ENCODE data around the gene SNX1.
"Not testable (repeated sequence)": the region's sequence is repeated elsewhere in the genome, so short reads cannot be mapped to it uniquely, and the experiment has no call there.

The SNX1 gene

GRCh38 chr15:64095795-64096667 lies at the start of gene SNX1:
Gene SNX1 (plus strand): TSS chr15:64095982. CDS start chr15:64096014, 32 bp downstream.
- DNase-seq (ENCODE audit: low read depth) = peak; percentile 86

DNA sequence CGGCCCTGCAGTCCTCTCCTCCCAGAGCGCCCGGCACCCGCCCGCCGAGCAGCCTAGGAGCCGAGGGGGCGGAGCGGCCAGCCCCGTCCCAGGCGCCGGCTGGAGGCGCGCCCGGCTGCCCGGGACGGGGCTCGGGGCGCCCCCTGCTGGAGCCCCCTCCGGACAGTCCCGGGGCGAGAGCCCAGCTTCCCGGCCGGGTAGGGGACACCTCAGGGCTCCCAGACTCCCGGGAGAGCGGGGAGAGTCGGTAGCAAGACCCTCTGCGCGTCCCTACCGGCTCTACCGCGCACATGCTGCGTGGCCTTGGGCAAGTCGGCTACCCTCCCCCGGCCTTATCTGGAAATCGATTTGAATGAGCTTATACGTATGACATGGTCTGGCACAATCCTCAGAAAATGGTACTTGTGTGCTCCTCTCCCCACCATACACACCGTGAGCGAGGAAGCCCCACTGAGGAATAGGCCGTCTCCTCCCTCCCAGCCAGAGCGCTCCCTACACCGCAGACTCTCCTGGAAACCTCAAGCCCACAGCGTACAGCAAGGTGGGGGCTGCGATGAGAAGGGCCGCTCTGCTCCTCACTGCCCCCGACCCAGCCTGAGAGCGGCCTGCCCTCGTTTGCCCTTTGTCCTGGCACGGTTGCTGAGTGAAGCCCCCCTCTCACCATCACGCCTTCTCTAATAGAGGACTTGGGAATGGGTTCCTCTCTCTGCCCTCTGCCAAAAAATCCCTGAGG lies 49.2 kb upstream of the SNX1 start, which contains the start of gene DAPK2:
DAPK2 (minus strand) TSS at position 65 of the 733 bp plus-strand sequence. CDS start 6,224 bp downstream, outside the sequence.
- peak; percentile 21 for DNase-seq (ENCODE audit: low read depth)

DNA sequence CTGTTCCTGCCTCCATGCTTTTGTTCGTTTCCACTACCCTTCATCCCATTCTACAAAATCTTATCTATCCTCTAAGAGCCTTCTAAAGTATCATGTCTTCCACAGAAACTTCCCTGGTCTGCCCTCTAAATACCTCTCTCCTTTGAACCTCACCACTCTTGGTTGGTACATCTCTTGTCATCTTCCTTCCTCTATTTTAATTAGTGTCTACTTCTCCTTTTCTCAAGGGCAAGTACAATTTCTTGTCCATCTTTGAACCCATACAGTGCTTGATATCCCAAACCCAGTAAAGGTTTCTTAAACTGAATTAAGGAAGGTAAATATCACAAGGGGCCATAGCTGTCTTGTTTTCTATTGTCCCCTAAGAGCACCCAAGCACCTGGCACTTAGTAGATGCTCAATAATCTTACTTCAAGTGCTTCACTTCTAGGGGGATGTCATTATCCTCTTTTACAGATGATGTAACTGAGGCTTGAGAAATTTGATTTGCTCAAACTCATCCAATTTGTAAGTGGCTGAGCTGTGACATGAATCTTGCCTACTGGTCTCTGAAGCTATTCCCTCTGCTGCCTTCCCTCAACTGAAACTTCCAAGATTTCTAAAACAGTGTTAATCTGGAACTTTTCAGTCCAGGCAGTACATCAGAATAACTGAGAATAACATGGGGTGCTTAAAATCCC lies 46.9 kb upstream of the SNX1 start:
- DNase-seq (ENCODE audit: low read depth) = no peak

DNA sequence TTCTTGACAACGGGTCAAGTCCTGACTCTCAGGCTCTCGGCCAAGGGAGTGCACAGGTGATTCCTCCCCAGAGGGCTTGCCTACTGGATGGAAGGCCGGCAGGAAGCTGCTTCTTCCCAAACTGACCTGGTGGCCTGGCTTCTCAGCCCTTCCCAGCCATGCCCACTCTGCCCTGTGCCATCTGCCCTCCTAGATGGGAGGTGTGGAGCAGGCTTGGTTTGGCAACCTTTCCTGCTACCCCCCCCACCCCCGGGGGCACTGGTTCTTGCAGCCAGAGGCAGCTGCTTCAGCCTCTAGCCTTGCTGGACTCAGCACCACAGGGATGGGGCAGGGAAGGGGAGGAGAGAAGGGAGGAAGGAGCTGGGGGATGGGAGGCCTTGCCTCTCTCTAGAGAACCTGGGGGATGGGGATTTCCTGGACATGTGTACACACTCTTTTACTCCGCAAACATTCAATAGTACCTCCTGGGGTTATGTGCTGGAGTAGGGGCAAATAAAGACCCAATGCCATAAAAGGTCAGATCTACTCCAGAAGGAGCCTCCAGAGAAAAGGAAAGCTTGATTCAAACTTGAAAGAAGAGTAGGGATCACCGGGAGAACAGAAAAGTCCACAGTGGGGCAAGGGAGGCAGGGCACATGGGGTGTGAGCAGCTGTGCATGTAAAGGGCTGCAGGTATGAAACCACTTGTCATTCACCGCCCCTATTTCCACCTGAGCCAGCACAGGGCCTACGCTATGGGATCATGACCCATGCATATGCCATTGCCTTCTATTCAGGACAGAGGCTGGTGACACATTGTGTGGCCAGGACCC lies 45.3 kb upstream of the SNX1 start:
- DNase-seq (ENCODE audit: low read depth) = no peak

- no peak for DNase-seq (ENCODE audit: low read depth)
Observed at GRCh38 chr15:64051093-64051402, 44.7 kb upstream of the SNX1 start.

DNA sequence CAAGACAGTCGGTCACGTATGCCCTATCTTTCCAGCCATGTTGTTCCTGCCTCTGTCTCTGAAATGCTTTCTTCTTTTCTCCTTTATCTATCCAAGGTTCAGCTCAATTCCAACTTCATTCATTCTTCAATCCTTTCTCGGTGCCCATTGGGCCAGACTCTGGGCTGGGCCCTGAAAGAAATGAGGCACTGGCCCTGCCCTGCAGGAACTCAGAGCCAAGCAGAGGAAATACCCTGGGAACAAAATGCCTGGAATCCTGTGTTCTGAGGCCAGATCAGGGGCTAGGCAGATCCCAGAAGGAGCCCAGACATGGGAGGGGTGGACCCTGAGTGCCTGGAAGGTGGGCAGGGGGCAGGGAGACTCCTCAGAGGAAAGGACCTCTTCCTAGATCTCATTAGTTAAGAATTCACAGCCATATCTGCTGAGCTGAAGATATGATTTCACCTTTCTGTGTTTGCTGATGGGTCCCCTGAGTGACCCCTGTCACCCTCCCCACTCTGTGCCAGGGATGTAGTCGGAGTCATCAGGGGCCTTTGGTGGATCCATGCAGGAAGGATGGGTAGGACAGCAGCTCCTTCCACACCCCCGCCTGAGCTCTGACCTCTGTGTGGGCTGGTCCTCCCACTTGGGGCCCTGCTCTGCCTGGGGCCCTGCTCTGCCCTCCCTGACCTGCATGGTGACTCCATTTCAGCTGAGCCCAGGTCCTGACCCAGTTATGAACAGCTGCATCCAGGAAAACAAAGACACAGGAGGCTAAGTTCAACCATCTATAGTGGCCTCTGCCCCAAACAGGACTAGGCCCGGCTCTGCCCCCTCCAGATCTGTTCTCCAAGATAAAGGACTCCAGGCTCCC lies 44.1 kb upstream of the SNX1 start:
- no peak for DNase-seq (ENCODE audit: low read depth)

DNA sequence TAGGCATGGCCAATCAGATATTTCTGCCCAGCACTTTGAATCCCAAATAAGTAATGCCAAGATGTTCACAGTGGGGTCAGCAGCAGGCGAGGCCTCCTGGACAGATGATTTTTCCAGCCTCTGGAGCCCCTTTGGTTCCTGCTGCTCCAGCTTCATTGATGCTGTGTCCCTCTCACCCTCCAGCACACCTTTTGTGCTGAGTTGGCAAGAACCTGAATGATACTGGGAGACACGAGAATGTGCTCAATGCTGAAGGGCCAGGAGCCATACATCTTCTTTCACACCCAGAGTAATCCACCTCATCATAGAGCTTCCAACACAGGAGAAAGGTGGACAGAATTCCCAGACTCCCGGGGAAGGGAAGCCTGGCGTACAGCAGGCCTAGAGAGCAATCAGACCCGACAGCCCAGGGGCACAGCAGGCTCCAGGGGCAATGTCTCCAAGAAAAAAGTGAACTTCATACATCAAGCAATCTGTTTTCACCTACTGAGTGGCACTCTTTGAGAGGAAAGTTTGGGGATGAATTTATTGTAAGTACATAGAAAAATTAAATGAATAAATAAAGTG lies 42.8 kb upstream of the SNX1 start:
- no peak for DNase-seq (ENCODE audit: low read depth)

GRCh38 chr15:64053674-64054073 lies 42.1 kb upstream of the SNX1 start:
- DNase-seq (ENCODE audit: low read depth) = not testable (repeated sequence)

DNA sequence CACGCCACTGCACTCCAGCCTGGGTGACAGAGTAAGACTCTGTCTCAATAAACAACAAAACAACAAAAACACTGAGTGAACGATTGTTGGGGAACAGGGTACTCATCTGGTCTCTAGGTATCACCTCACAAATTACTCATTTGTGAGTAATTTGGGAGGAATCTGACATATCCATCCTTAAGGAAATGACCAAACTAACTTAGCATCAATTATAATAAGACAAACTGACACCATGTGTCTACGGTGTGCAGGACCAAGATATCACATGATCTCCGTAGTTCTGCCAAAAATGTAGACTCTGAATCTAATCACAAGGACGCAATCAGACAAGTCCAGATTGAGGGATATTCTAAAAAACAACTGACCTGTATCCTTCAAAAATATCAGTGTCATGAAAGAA lies 37.5 kb upstream of the SNX1 start:
- DNase-seq (ENCODE audit: low read depth) = no peak

- DNase-seq (ENCODE audit: low read depth) = not testable (repeated sequence)
Observed at GRCh38 chr15:64059104-64059503, 36.7 kb upstream of the SNX1 start.

GRCh38 chr15:64060716-64061115 lies 35.1 kb upstream of the SNX1 start:
- DNase-seq (ENCODE audit: low read depth) = no peak

DNA sequence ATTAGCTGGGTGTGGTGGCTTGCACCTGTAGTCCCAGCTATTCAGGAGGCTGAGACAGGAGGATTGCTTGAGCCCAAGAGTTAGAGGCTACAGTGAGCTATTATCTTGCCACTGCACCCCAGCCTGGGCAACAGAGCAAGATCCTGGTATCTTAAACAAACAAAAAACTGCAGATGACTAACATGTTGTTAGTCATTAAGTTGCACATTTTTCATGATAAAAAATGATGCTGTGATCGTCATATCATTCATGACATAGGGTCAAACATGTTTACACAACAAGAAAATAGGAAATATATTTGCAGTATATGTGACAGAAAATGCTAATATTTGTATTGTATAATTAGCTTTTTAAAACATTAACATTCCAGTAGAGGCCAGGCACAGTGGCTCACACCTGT lies 29.3 kb upstream of the SNX1 start:
- no peak for DNase-seq (ENCODE audit: low read depth)

DNA sequence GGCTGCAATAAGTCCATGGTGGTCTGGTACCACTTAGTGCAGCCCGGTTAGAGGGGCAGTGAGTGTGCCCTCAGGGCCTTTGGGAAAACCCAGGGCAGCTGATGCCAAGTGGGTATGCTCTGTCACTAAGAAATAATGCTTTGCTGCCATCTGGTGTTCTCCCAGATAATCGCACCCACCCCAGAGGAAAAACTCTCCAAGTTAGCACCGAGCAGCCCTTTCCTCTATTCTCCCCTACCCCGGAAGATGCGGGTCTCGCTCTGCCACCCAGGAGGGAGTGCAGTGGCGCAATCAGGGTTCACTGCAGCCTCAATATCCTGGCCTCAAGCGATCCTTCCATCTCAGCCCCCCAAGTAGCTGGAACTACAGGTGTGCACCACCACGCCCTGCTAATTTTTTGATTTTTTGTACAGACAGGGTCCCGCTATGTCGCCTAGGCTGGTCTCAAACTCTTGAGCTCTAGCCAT lies 28.2 kb upstream of the SNX1 start:
- peak; percentile 49 for DNase-seq (ENCODE audit: low read depth)

DNA sequence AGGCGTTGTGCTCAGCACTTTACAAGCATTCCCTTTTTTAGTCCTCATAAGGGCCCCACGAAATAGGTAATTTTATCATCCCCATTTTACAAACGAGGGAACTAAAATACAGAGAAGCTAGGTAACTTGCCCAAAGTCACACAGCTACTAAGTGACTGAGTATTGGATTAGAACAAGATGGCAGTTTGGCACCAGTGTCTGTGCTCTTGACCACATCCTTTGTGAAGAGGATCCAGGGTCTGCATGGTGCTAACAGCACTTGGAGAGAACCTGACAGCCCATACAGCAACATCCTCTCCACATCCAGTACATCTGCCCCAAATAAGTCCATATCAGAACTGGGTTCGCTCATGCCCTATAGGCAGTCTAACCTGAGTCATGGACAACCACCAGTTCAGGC lies 27.6 kb upstream of the SNX1 start:
- DNase-seq (ENCODE audit: low read depth) = no peak

DNA sequence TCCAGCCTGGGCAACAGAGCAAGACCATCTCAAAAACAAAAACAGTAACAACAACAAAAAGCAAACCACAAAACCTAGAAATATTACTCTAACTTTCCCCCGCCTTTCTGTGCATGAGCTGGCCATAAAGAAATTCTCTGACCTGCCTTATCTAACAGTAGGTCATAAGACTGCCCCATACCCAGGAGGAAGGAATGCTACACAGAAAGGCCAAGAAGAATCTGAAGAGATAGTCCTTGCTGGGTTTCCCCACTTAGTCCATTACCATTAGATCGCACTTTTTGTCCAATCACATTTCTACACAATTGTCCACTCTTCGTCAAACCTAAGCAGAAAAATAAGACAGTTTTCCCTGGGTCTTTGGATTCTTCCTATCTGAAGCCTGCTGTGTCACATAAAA lies 25.7 kb upstream of the SNX1 start:
- DNase-seq (ENCODE audit: low read depth) = no peak

GRCh38 chr15:64070965-64071851 lies 24.6 kb upstream of the SNX1 start:
- peak; percentile 67 for DNase-seq (ENCODE audit: low read depth)

GRCh38 chr15:64071931-64072765 lies 23.6 kb upstream of the SNX1 start:
- no peak for DNase-seq (ENCODE audit: low read depth)

- DNase-seq (ENCODE audit: low read depth) = no peak
Observed at GRCh38 chr15:64072812-64073211, 23.0 kb upstream of the SNX1 start.

Measured in fibroblast of the conjunctiva (primary cell).